K562 (cell line): ENCODE data around the gene HSPA6. TPM values are rescaled to one million over a fixed set of nuclear protein-coding genes. Genes with fewer than 3 reads are reported as not detected.

Source experiments
- BCLAF1 ChIP-seq, 2 experiments: fragments of 450-650 bp in 1 of 2; IDR thresholded peaks; 2 replicates each; pipeline ENCODE4 v1.6.1; 2011 to 2017; ENCODE audit warnings: low read depth in 2 of 2, antibody characterized with exemption in 1 of 2, borderline replicate concordance in 1 of 2, low read length in 1 of 2, mild to moderate bottlenecking in 1 of 2, mixed read lengths in 1 of 2; ENCODE audit not compliant: control insufficient read depth in 1 of 2
- COPS2 ChIP-seq: fragments of 450-650 bp; conservative IDR thresholded peaks from 2 replicates; pipeline ENCODE4 v1.6.1; 2016; ENCODE audit warnings: mild to moderate bottlenecking, moderate library complexity
- CTBP1 ChIP-seq: fragments of 450-650 bp; IDR thresholded peaks from 2 replicates; pipeline ENCODE4 v1.6.1; 2016; ENCODE audit warnings: borderline replicate concordance
- MCM5 ChIP-seq: fragments of 450-650 bp; IDR thresholded peaks from 2 replicates; pipeline ENCODE4 v1.6.1; 2016; ENCODE audit warnings: low read depth
- MTA3 ChIP-seq: fragments of 450-650 bp; formaldehyde crosslinking; IDR thresholded peaks from 2 replicates; pipeline ENCODE4 v1.6.1; 2017; ENCODE audit warnings: mild to moderate bottlenecking, borderline replicate concordance
- NCOA4 ChIP-seq: fragments of 450-650 bp; IDR thresholded peaks from 2 replicates; pipeline ENCODE4 v1.6.1; 2018; ENCODE audit warnings: mild to moderate bottlenecking; ENCODE audit not compliant: partially characterized antibody
- RBM15 ChIP-seq: fragments of 200-400 bp; formaldehyde crosslinking; IDR thresholded peaks from 2 replicates; pipeline ENCODE4 v1.6.1; 2018; ENCODE audit warnings: mild to moderate bottlenecking, low read length, moderate library complexity; ENCODE audit not compliant: insufficient read depth
- RHOXF2B ChIP-seq: fragments of 250-450 bp; sonication (Bioruptor Pico); conservative IDR thresholded peaks from 2 replicates; pipeline ENCODE4 v1.5.1; 2021
- RNF2 ChIP-seq: sonication (generic); IDR thresholded peaks from 2 replicates; pipeline ENCODE4 v1.6.1; 2016
- TAF9B ChIP-seq: fragments of 450-650 bp; IDR thresholded peaks from 2 replicates; pipeline ENCODE4 v1.6.1; 2018; ENCODE audit warnings: mild to moderate bottlenecking; ENCODE audit not compliant: partially characterized antibody
- TCF15 ChIP-seq: fragments of 250-450 bp; sonication (Bioruptor Pico); IDR thresholded peaks from 2 replicates; pipeline ENCODE4 v1.8.0; 2022; ENCODE audit warnings: moderate library complexity, mild to moderate bottlenecking, inconsistent platforms
- ZBTB8A ChIP-seq: fragments of 450-650 bp; IDR thresholded peaks from 2 replicates; pipeline ENCODE4 v1.6.1; 2018; ENCODE audit warnings: mild to moderate bottlenecking, moderate library complexity; ENCODE audit not compliant: partially characterized antibody
- polyA plus RNA-seq, 8 experiments: library from polyadenylated mRNA; depleted of rRNA in 4 of 8; stranded (reverse) in 5 of 8; unstranded in 3 of 8; fragments of >200 nt; fragmentation: Nextera tagmentation in 2 of 8; fragmentation: Illumina TruSeq in 1 of 8; extraction: Ambion mirVana in 2 of 8; extraction: Trizol in 1 of 8; gene quantifications; 2 replicates each; pipeline versions ENCODE4 v1.2.1 to v1.2.3, GENCODE V29; 2011 to 2014; ENCODE audit warnings: inconsistent platforms in 1 of 8, missing spikeins in 1 of 8
- total RNA-seq, 7 experiments: library from RNA; depleted of rRNA in 6 of 7; stranded (reverse); fragments of >200 nt in 6 of 7; fragmentation: Illumina TruSeq in 2 of 7; extraction: Trizol in 2 of 7; gene quantifications; 2 replicates each; pipeline versions ENCODE4 v1.2.1 to v1.2.3, GENCODE V29; 2011 to 2021; ENCODE audit warnings: low replicate concordance in 1 of 7
- TF ChIP-seq, protein P1 (sequence below): fragments of 200-800 bp; sonication (Bioruptor generic); IDR thresholded peaks from 2 replicates; pipeline ENCODE4 v1.6.1; 2017; ENCODE audit warnings: missing genetic modification characterization, missing compliant biosample characterization
- TF ChIP-seq, protein P2 (sequence below): sonication (generic); formaldehyde crosslinking; IDR thresholded peaks from 2 replicates; pipeline ENCODE4 v1.8.0; 2023; ENCODE audit warnings: mild to moderate bottlenecking, missing genetic modification reagents
- TF ChIP-seq, protein P3 (sequence below): fragments of 150-350 bp; conservative IDR thresholded peaks from 2 replicates; pipeline ENCODE4 v1.6.1; 2014; ENCODE audit warnings: low read length

Gene HSPA6
- total and polyA plus RNA-seq, 9 of the 15 experiments (the other 6 are each of a cell fraction or from before 2014, with no cell fraction given): 0.15 to 10.0 (median 2.4) TPM

- TF ChIP-seq, protein P1, sequence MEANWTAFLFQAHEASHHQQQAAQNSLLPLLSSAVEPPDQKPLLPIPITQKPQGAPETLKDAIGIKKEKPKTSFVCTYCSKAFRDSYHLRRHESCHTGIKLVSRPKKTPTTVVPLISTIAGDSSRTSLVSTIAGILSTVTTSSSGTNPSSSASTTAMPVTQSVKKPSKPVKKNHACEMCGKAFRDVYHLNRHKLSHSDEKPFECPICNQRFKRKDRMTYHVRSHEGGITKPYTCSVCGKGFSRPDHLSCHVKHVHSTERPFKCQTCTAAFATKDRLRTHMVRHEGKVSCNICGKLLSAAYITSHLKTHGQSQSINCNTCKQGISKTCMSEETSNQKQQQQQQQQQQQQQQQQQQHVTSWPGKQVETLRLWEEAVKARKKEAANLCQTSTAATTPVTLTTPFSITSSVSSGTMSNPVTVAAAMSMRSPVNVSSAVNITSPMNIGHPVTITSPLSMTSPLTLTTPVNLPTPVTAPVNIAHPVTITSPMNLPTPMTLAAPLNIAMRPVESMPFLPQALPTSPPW (CRISPR knock-in tag): peak; percentile 19; the same call in 1 of the 2 replicates
- no peak for TF ChIP-seq MCM5
- TF ChIP-seq, protein P2, sequence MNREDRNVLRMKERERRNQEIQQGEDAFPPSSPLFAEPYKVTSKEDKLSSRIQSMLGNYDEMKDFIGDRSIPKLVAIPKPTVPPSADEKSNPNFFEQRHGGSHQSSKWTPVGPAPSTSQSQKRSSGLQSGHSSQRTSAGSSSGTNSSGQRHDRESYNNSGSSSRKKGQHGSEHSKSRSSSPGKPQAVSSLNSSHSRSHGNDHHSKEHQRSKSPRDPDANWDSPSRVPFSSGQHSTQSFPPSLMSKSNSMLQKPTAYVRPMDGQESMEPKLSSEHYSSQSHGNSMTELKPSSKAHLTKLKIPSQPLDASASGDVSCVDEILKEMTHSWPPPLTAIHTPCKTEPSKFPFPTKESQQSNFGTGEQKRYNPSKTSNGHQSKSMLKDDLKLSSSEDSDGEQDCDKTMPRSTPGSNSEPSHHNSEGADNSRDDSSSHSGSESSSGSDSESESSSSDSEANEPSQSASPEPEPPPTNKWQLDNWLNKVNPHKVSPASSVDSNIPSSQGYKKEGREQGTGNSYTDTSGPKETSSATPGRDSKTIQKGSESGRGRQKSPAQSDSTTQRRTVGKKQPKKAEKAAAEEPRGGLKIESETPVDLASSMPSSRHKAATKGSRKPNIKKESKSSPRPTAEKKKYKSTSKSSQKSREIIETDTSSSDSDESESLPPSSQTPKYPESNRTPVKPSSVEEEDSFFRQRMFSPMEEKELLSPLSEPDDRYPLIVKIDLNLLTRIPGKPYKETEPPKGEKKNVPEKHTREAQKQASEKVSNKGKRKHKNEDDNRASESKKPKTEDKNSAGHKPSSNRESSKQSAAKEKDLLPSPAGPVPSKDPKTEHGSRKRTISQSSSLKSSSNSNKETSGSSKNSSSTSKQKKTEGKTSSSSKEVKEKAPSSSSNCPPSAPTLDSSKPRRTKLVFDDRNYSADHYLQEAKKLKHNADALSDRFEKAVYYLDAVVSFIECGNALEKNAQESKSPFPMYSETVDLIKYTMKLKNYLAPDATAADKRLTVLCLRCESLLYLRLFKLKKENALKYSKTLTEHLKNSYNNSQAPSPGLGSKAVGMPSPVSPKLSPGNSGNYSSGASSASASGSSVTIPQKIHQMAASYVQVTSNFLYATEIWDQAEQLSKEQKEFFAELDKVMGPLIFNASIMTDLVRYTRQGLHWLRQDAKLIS (CRISPR knock-in tag): no peak
- TF ChIP-seq TCF15 (CRISPR knock-in tag): no peak
- no peak for TF ChIP-seq RBM15
- no peak for TF ChIP-seq NCOA4
- TF ChIP-seq BCLAF1 (IDR thresholded peaks at IDR 0.05; ENCODE audit: borderline replicate concordance in 1 of 2, control insufficient read depth in 1 of 2, low read depth in 2 of 2, low read length in 1 of 2): no peak
- no peak for TF ChIP-seq RNF2
- peak; percentile 42; the same call in 1 of the 2 replicates for TF ChIP-seq CTBP1
- peak; percentile 13 for TF ChIP-seq TAF9B
- TF ChIP-seq, protein P3, sequence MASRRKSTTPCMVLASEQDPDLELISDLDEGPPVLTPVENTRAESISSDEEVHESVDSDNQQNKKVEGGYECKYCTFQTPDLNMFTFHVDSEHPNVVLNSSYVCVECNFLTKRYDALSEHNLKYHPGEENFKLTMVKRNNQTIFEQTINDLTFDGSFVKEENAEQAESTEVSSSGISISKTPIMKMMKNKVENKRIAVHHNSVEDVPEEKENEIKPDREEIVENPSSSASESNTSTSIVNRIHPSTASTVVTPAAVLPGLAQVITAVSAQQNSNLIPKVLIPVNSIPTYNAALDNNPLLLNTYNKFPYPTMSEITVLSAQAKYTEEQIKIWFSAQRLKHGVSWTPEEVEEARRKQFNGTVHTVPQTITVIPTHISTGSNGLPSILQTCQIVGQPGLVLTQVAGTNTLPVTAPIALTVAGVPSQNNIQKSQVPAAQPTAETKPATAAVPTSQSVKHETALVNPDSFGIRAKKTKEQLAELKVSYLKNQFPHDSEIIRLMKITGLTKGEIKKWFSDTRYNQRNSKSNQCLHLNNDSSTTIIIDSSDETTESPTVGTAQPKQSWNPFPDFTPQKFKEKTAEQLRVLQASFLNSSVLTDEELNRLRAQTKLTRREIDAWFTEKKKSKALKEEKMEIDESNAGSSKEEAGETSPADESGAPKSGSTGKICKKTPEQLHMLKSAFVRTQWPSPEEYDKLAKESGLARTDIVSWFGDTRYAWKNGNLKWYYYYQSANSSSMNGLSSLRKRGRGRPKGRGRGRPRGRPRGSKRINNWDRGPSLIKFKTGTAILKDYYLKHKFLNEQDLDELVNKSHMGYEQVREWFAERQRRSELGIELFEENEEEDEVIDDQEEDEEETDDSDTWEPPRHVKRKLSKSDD: no peak
- TF ChIP-seq MTA3: no peak
- TF ChIP-seq ZBTB8A: no peak
- no peak for TF ChIP-seq RHOXF2B (CRISPR knock-in tag)
- no peak for TF ChIP-seq COPS2
These were observed 17.8 kb upstream of the HSPA6 start (continued) for GRCh38 chr1:161506336-161507223.
